IMR-90 (cell line): ENCODE measurements around the gene BOD1L1. TPM values are rescaled to one million over a fixed set of nuclear protein-coding genes. Genes with fewer than 3 reads are reported as not detected.

Source experiments
- ATAC-seq: fragments of 200-7000 bp; cut with Tn5 transposase; 2 replicates; pipeline ENCODE4 v1.9.1; 2020; ENCODE audit warnings: low read depth, mild to moderate bottlenecking, moderate library complexity
- BruUV-seq: library from RNA; stranded (reverse); fragments of 400-500 nt; replicated peaks from 2 replicates; lab custom pipeline; 2021; lab: Mats Ljungman, UMichigan
- CTCF ChIA-PET: fragments of 300-600 bp; formaldehyde crosslinking; extraction: SDS; loops from one replicate; lab custom pipeline; 2021; ENCODE audit warnings: antibody characterized with exemption; lab: Yijun Ruan, JAX
- POLR2A ChIA-PET: fragments of 300-600 bp; sonication (Branson Sonifier 250); formaldehyde crosslinking; loops from one replicate; lab custom pipeline; 2022; ENCODE audit warnings: antibody characterized with exemption; ENCODE audit not compliant: unreplicated experiment; lab: Charles Lee
- DNase-seq: peaks from one replicate; pipeline ENCODE4 v3.0.0; 2013
- H2AFZ ChIP-seq: replicated peaks from 2 replicates; pipeline ENCODE3; 2013; ENCODE audit warnings: low read length, mild to moderate bottlenecking; ENCODE audit not compliant: poor library complexity
- H2AK5ac ChIP-seq: 2 replicates; pipeline ENCODE4 v1.6.1; 2013; ENCODE audit warnings: low read depth, low read length, inconsistent platforms
- H2AK9ac ChIP-seq: replicated peaks from 2 replicates; pipeline ENCODE3; 2013; ENCODE audit warnings: mild to moderate bottlenecking, low read depth, low read length, moderate library complexity; ENCODE audit not compliant: poor library complexity
- H2BK120ac ChIP-seq: 2 replicates; pipeline ENCODE4 v1.6.1; 2013; ENCODE audit warnings: low read depth, low read length, inconsistent platforms
- H2BK15ac ChIP-seq: 3 replicates; pipeline ENCODE4 v1.6.1; 2013; ENCODE audit warnings: low read depth, low read length, inconsistent platforms
- H2BK20ac ChIP-seq: 2 replicates; pipeline ENCODE4 v1.6.1; 2013; ENCODE audit warnings: low read depth, mild to moderate bottlenecking, inconsistent platforms, low read length, moderate library complexity
- H2BK5ac ChIP-seq: 2 replicates; pipeline ENCODE4 v1.6.1; 2013; ENCODE audit warnings: mild to moderate bottlenecking, low read depth, low read length, inconsistent platforms; ENCODE audit not compliant: poor library complexity, severe bottlenecking
- H3K14ac ChIP-seq: replicated peaks from 2 replicates; pipeline ENCODE4 v1.6.1; 2013; ENCODE audit warnings: low read depth, low read length, inconsistent platforms
- H3K18ac ChIP-seq: 2 replicates; pipeline ENCODE4 v1.6.1; 2013; ENCODE audit warnings: low read depth, low read length, control low read depth
- H3K23ac ChIP-seq: 2 replicates; pipeline ENCODE4 v1.6.1; 2013; ENCODE audit warnings: low read depth, low read length, inconsistent platforms
- H3K27ac ChIP-seq: 2 replicates; pipeline ENCODE4 v1.5.1; 2013; ENCODE audit warnings: mild to moderate bottlenecking, control low read depth, low read length; ENCODE audit not compliant: insufficient read depth
- H3K27me3 ChIP-seq: 2 replicates; pipeline ENCODE4 v1.6.1; 2013; ENCODE audit warnings: low read length; ENCODE audit not compliant: control insufficient read depth, insufficient read depth
- H3K36me3 ChIP-seq: 2 replicates; pipeline ENCODE4 v1.6.1; 2013; ENCODE audit warnings: low read length, mixed read lengths; ENCODE audit not compliant: control insufficient read depth, insufficient read depth
- H3K4ac ChIP-seq: 2 replicates; pipeline ENCODE4 v1.6.1; 2013; ENCODE audit warnings: low read depth, low read length, inconsistent platforms
- H3K4me1 ChIP-seq: 2 replicates; pipeline ENCODE4 v1.6.1; 2013; ENCODE audit warnings: low read length, mixed read lengths; ENCODE audit not compliant: control insufficient read depth, insufficient read depth
- H3K4me2 ChIP-seq: 2 replicates; pipeline ENCODE4 v1.6.1; 2013; ENCODE audit warnings: low read depth, mild to moderate bottlenecking, control low read depth, low read length, moderate library complexity
- H3K4me3 ChIP-seq: 2 replicates; pipeline ENCODE4 v1.5.1; 2013; ENCODE audit warnings: low read depth, mild to moderate bottlenecking, control low read depth, low read length, moderate library complexity; ENCODE audit not compliant: insufficient read depth
- H3K56ac ChIP-seq: 2 replicates; pipeline ENCODE4 v1.6.1; 2013; ENCODE audit warnings: low read length, inconsistent platforms; ENCODE audit not compliant: insufficient read depth; ENCODE audit errors: extremely low read depth
- H3K79me1 ChIP-seq, 2 experiments: 2 replicates each; pipeline ENCODE4 v1.6.1; 2013; ENCODE audit warnings: low read length in 2 of 2, inconsistent platforms in 1 of 2, low read depth in 1 of 2
- H3K9ac ChIP-seq: 2 replicates; pipeline ENCODE4 v1.6.1; 2013; ENCODE audit warnings: low read depth, low read length, control low read depth
- H3K9me1 ChIP-seq: 2 replicates; pipeline ENCODE4 v1.6.1; 2013; ENCODE audit warnings: low read length, inconsistent platforms; ENCODE audit not compliant: insufficient read depth
- H3K9me3 ChIP-seq: 2 replicates; pipeline ENCODE4 v1.6.1; 2013; ENCODE audit warnings: low read length; ENCODE audit not compliant: control insufficient read depth, insufficient read depth
- H4K20me1 ChIP-seq: 2 replicates; pipeline ENCODE4 v1.6.1; 2013; ENCODE audit warnings: low read length, inconsistent platforms; ENCODE audit not compliant: insufficient read depth
- H4K5ac ChIP-seq: 2 replicates; pipeline ENCODE4 v1.6.1; 2013; ENCODE audit warnings: mild to moderate bottlenecking, low read depth, low read length, control low read depth
- H4K8ac ChIP-seq, 2 experiments: 2 replicates each; pipeline ENCODE4 v1.6.1; 2013; ENCODE audit warnings: low read depth in 2 of 2, low read length in 2 of 2, control low read depth in 1 of 2, inconsistent platforms in 1 of 2
- H4K91ac ChIP-seq: 2 replicates; pipeline ENCODE4 v1.6.1; 2013; ENCODE audit warnings: low read depth, low read length, inconsistent platforms; ENCODE audit not compliant: insufficient read depth
- BHLHE40 ChIP-seq: fragments of 150-350 bp; IDR thresholded peaks from 2 replicates; pipeline ENCODE4 v1.6.1; 2016; ENCODE audit warnings: mild to moderate bottlenecking, low read depth, low read length
- CEBPB ChIP-seq: IDR thresholded peaks from 2 replicates; pipeline ENCODE4 v1.6.1; 2012; ENCODE audit warnings: low read depth, low read length, improper control_type of control experiment
- CHD1 ChIP-seq: IDR thresholded peaks from 2 replicates; pipeline ENCODE4 v1.6.1; 2012; ENCODE audit warnings: low read depth, low read length, improper control_type of control experiment
- CTCF ChIP-seq: conservative IDR thresholded peaks from 2 replicates; pipeline ENCODE4 v1.5.1; 2012; ENCODE audit warnings: mild to moderate bottlenecking, low read depth, low read length, improper control_type of control experiment
- ELK1 ChIP-seq: fragments of 150-350 bp; IDR thresholded peaks from 2 replicates; pipeline ENCODE4 v1.6.1; 2016; ENCODE audit warnings: low read depth, mild to moderate bottlenecking, low read length, moderate library complexity, borderline replicate concordance
- FOS ChIP-seq: fragments of 150-350 bp; IDR thresholded peaks from 2 replicates; pipeline ENCODE4 v1.6.1; 2016; ENCODE audit warnings: low read depth, low read length
- MAFK ChIP-seq: IDR thresholded peaks from 2 replicates; pipeline ENCODE4 v1.6.1; 2012; ENCODE audit warnings: low read depth, low read length, improper control_type of control experiment
- MAZ ChIP-seq: IDR thresholded peaks from 2 replicates; pipeline ENCODE4 v1.6.1; 2012; ENCODE audit warnings: low read depth, mild to moderate bottlenecking, low read length, improper control_type of control experiment, moderate library complexity, borderline replicate concordance
- MXI1 ChIP-seq: IDR thresholded peaks from 2 replicates; pipeline ENCODE4 v1.6.1; 2012; ENCODE audit warnings: low read depth, mild to moderate bottlenecking, low read length, moderate library complexity, borderline replicate concordance
- NFE2L2 ChIP-seq: fragments of 150-350 bp; IDR thresholded peaks from 2 replicates; pipeline ENCODE4 v1.6.1; 2016; ENCODE audit warnings: low read depth, mild to moderate bottlenecking, low read length
- POLR2A ChIP-seq: IDR thresholded peaks from 2 replicates; pipeline ENCODE4 v1.6.1; 2012; ENCODE audit warnings: mild to moderate bottlenecking, low read depth, low read length
- RAD21 ChIP-seq: IDR thresholded peaks from 2 replicates; pipeline ENCODE4 v1.6.1; 2012; ENCODE audit warnings: low read length, improper control_type of control experiment
- RCOR1 ChIP-seq: IDR thresholded peaks from 2 replicates; pipeline ENCODE4 v1.6.1; 2012; ENCODE audit warnings: mild to moderate bottlenecking, low read length, improper control_type of control experiment; ENCODE audit not compliant: insufficient replicate concordance
- RFX5 ChIP-seq: IDR thresholded peaks from 2 replicates; pipeline ENCODE4 v1.8.0; 2012; ENCODE audit warnings: low read depth, mild to moderate bottlenecking, low read length, moderate library complexity
- SMC3 ChIP-seq: fragments of 150-350 bp; IDR thresholded peaks from 2 replicates; pipeline ENCODE4 v1.6.1; 2016; ENCODE audit warnings: low read depth, mild to moderate bottlenecking, antibody characterized with exemption, low read length, moderate library complexity
- USF2 ChIP-seq: fragments of 150-350 bp; IDR thresholded peaks from 2 replicates; pipeline ENCODE4 v1.6.1; 2017; ENCODE audit warnings: mild to moderate bottlenecking, antibody characterized with exemption, low read length, low read depth
- dilution Hi-C: fragments of 300-500 bp; cut with HindIII; formaldehyde crosslinking; loops from one replicate; pipeline ENCODE4 v1.14.3; 2018; ENCODE audit warnings: low sequenced_read_pairs; ENCODE audit not compliant: unreplicated experiment
- in situ Hi-C: fragments of 300-500 bp; cut with MboI; formaldehyde crosslinking; loops from 3 replicates; pipeline ENCODE4 v1.14.3; 2019; ENCODE audit warnings: low sequenced_read_pairs, inconsistent platforms, mixed read lengths
- intact Hi-C: fragments of 100-400 bp; cut with micrococcal nuclease; formaldehyde crosslinking; loops from 2 replicates; pipeline ENCODE4 v1.10.0; 2022
- polyA plus RNA-seq, 3 experiments: library from polyadenylated mRNA; depleted of rRNA; stranded (reverse); fragments of >200 nt; gene quantifications; 2 replicates each; pipeline ENCODE4 v1.2.3, GENCODE V29; 2012; ENCODE audit warnings: low replicate concordance in 1 of 3
- total RNA-seq: library from RNA; depleted of rRNA; stranded (reverse); fragments of >200 nt; gene quantifications from 2 replicates; pipeline ENCODE4 v1.2.3, GENCODE V29; 2012

BOD1L1 gene
- total and polyA plus RNA-seq, 2 of the 4 experiments (the other 2 are of a cell fraction), result 13.5 to 26.9 TPM

GRCh38 chr4:13673167-13673566 is 45.6 kb upstream of the BOD1L1 start:
- H3K18ac ChIP-seq, result no peak overlapping the region
- H3K14ac ChIP-seq, result no peak overlapping the region
- H4K5ac ChIP-seq, result no peak overlapping the region
- H3K4me1 ChIP-seq, result no peaks in the 10 kb centered on the region
- H2BK20ac ChIP-seq, result no peak overlapping the region
- no peak overlapping the region for H4K91ac ChIP-seq
- H3K36me3 ChIP-seq, result no peaks in the 10 kb centered on the region
- ChIA-PET CTCF (no interaction called here), POLR2A (no interaction called here)
- no peak overlapping the region for H3K56ac ChIP-seq
- DNase-seq (no peak), ATAC-seq (no peak)
- H3K9me1 ChIP-seq, result no peaks in the 10 kb centered on the region
- no peak overlapping the region for H3K4me3 ChIP-seq
- H2BK5ac ChIP-seq, result no peak overlapping the region
- H4K8ac ChIP-seq, result no peak overlapping the region
- intact Hi-C loops (no loop called here), in situ Hi-C loops (loop anchor here (25.0 kb wide), 1 partner anchor 239 kb away; no protein-coding TSS in a partner anchor), dilution Hi-C loops (no loop called here)
- no peak overlapping the region for H3K4me2 ChIP-seq
- H3K27ac ChIP-seq, result no peak overlapping the region
- H2AFZ ChIP-seq, result no peak overlapping the region
- H3K9me3 ChIP-seq, result peaks cover 4% of the 10 kb centered on the region; the same call in 1 of the 2 replicates
- H3K9ac ChIP-seq, result no peak overlapping the region
- H2BK120ac ChIP-seq, result no peak overlapping the region
- no peaks in the 10 kb centered on the region for H3K27me3 ChIP-seq
- H4K20me1 ChIP-seq, result no peaks in the 10 kb centered on the region
- H3K4ac ChIP-seq, result no peak overlapping the region
- no peak overlapping the region for H3K23ac ChIP-seq
- no peaks in the 10 kb centered on the region for H3K79me1 ChIP-seq
- TF ChIP-seq NFE2L2, result no peak
- no peak for TF ChIP-seq RAD21
- TF ChIP-seq MAFK, result no peak
- TF ChIP-seq ELK1, result no peak
- TF ChIP-seq SMC3, result no peak
- TF ChIP-seq CHD1, result no peak
- TF ChIP-seq USF2, result no peak
- no peak for TF ChIP-seq CEBPB
- no peak for TF ChIP-seq FOS
- TF ChIP-seq MXI1, result no peak
- TF ChIP-seq POLR2A, result no peak
- TF ChIP-seq RCOR1, result no peak
- no peak for TF ChIP-seq CTCF
- TF ChIP-seq MAZ, result no peak
- no peak for TF ChIP-seq BHLHE40
- no peak for TF ChIP-seq RFX5
- no peak overlapping the region for H2AK9ac ChIP-seq
- no peak overlapping the region for H2BK15ac ChIP-seq
- BruUV-seq, result no TSS peak
- no peak overlapping the region for H2AK5ac ChIP-seq
